ENCODE results near the gene TSPEAR. TPM values are rescaled to one million over a fixed set of nuclear protein-coding genes. Genes with fewer than 3 reads are reported as not detected.

TSPEAR gene
- total RNA-seq, 4 donors from 2014 or later: 0.21 to 1.3 (median 0.69) TPM

DNA sequence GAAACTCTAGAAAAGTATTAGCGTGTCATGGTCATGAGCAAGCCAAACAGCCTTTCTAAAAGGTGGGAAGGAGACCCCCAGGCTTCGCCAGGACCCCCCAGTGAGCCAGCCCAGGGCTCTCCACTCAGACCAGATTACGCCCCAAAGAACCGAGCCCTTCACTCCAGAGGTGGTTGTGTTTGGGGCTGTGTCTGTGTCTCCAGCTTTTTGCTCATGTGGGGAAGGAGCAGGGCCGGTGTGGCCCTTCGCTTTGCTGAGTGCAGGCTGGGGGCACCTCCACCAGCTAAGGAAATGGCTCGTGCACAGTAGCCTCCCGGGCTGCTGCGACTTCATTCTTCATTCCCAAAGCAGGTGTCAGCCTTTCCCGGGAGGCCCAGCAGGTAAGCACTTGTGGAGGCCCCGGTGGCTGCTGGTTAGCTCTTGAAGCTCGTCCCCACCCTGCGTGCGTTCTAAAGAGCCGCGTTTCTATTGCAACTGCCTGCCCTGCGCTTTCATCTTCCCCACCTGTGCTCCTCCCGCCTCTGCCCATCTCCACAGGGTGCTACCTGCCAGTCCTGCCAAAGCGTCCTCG lies 531 bp downstream of the TSPEAR start:
- no peaks in the 10 kb centered on the region for H3K9me3 ChIP-seq
- no peaks in the 10 kb centered on the region for H3K36me3 ChIP-seq
- peak; percentile 67 to 75 for DNase-seq
- peak overlapping the region in 1 of 3 donors; percentile 15 for H3K4me3 ChIP-seq (replicated peaks in 1 of 3)
- peaks cover 9% of the 10 kb centered on the region for H3K27me3 ChIP-seq
- no peak for TF ChIP-seq POLR2A (IDR thresholded peaks at IDR 0.05)
- TF ChIP-seq, protein P1, sequence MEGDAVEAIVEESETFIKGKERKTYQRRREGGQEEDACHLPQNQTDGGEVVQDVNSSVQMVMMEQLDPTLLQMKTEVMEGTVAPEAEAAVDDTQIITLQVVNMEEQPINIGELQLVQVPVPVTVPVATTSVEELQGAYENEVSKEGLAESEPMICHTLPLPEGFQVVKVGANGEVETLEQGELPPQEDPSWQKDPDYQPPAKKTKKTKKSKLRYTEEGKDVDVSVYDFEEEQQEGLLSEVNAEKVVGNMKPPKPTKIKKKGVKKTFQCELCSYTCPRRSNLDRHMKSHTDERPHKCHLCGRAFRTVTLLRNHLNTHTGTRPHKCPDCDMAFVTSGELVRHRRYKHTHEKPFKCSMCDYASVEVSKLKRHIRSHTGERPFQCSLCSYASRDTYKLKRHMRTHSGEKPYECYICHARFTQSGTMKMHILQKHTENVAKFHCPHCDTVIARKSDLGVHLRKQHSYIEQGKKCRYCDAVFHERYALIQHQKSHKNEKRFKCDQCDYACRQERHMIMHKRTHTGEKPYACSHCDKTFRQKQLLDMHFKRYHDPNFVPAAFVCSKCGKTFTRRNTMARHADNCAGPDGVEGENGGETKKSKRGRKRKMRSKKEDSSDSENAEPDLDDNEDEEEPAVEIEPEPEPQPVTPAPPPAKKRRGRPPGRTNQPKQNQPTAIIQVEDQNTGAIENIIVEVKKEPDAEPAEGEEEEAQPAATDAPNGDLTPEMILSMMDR (IDR thresholded peaks at IDR 0.05): no peak
- 7 to 25% methylated on average over 4 to 20 of the region's 20 CpGs for WGBS, 2 donors
- no peak overlapping the region for H3K27ac ChIP-seq
- intact Hi-C loops (cut with DNase I): no loop called here
- peaks cover 16 to 59% of the 10 kb centered on the region in 2 donors for H3K4me1 ChIP-seq

DNA sequence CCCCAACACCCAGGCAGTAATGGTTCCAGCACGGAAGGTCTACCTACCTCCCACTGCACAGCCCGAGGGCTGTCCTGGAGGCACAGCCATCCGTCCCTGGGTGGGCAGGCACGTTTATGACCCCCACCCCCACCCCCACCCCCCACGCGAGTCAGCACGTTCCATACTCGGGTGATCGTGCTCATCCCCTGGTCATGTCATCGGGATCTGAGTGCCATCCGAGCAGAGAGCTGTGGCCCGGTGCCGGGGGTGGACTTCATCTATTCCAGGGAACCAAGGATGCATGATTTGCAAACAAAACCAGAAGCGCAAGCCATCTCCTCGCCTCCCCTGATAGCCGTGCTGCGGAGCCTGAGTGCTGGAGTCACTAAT lies 1.1 kb downstream of the TSPEAR start:
- peaks cover 16 to 59% of the 10 kb centered on the region in 2 donors for H3K4me1 ChIP-seq
- intact Hi-C loops (cut with DNase I): no loop called here
- no peak overlapping the region for H3K27ac ChIP-seq
- no peak for DNase-seq
- no peaks in the 10 kb centered on the region for H3K36me3 ChIP-seq
- H3K27me3 ChIP-seq: peaks cover 9% of the 10 kb centered on the region
- no peak for TF ChIP-seq POLR2A (IDR thresholded peaks at IDR 0.05)
- TF ChIP-seq, protein P1 (IDR thresholded peaks at IDR 0.05): no peak
- 13 to 21% methylated on average over 7 to 15 of the region's 17 CpGs for WGBS, 2 donors
- H3K9me3 ChIP-seq: no peaks in the 10 kb centered on the region
- H3K4me3 ChIP-seq (replicated peaks in 1 of 3): no peak overlapping the region

DNA sequence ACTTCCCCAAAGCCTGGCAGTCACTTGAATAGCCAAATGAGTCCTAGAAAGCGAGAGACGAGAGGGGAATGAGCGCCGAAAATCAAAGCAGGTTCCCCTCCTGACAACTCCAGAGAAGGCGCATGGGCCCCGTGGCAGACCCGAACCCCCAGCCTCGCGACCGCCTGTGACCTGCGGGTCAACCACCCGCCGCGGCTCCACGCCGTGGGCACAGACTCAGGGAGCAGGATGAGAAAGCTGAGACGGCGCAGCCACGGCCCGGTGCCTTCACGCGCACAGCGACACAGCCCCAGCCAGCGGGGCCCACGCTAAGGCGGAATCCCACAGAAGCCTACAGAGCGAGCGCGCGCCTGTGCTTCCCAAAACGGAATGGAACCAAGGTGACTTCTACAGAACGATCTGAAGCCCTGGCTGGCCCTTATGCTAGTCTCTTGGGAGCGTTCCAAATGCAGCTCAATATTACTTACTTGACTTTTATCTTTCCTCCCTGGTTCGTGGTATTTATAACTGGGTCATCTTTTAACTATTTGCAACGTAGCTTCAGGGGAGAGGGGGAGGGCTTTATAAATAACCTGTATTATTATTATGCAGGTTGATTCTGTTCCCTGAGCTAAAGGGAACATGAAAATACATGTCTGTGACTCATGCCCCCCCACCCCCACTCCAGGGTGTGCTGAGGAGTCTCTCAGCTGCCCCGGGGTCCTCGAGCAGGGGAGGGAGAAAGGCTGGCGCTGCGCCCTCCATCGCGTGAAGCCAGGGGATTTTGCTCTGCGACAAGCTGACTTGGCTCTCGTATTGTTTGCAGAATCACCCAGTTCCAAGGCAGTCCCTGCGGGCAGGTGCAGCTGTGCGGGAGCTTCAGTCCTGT lies 1.7 kb downstream of the TSPEAR start:
- no peaks in the 10 kb centered on the region for H3K36me3 ChIP-seq
- DNase-seq: peak; percentile 20 to 26
- no peak for TF ChIP-seq POLR2A (IDR thresholded peaks at IDR 0.05)
- H3K27ac ChIP-seq: no peak overlapping the region
- H3K4me3 ChIP-seq (replicated peaks in 1 of 3): no peak overlapping the region
- H3K9me3 ChIP-seq: no peaks in the 10 kb centered on the region
- intact Hi-C loops (cut with DNase I): no loop called here
- WGBS, 2 donors: 10 to 13% methylated on average over 29 to 32 of the region's 45 CpGs
- peaks cover 16 to 59% of the 10 kb centered on the region in 2 donors for H3K4me1 ChIP-seq
- peaks cover 9% of the 10 kb centered on the region for H3K27me3 ChIP-seq

DNA sequence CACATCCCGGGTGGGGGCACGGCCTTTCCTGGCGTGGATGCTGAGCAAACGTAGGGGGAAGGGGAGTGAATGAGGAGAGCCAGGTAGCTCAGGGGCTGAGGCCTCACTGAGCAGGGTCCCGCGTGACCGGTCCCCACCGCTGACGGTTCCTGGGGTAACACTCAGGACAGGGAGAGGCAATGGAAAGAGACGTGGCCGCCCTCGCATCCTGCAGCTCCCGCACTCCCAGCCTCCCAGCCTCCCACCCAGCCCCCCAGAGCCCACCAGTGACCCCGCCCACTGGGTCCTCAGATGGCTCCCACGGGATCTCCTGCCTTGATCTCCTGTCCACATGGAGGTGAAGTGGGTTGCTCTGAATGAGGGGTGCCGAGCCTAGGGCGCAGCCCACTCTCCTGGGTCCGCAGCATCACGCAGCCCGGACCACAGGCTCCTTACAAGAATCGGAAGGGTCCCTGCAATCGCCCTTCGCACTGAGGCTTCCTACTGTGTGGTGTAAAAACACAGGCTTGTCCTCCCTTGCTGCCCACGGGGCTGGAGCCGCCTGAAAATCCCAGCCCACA lies 2.4 kb downstream of the TSPEAR start:
- Histone ChIP-seq H3K36me3 (no peaks in the 10 kb centered on the region), H3K9me3 (no peaks in the 10 kb centered on the region), H3K27me3 (peaks cover 9% of the 10 kb centered on the region), H3K4me1 (peaks cover 16 to 59% of the 10 kb centered on the region in 2 donors), H3K27ac (no peak overlapping the region), H3K4me3 (replicated peaks in 1 of 3) (no peak overlapping the region)
- intact Hi-C loops (cut with DNase I): no loop called here
- DNase-seq: no peak
- TF ChIP-seq POLR2A (IDR thresholded peaks at IDR 0.05): no peak
- TF ChIP-seq, protein P1 (IDR thresholded peaks at IDR 0.05): no peak
- 21 to 26% methylated on average over 13 to 20 of the region's 25 CpGs for WGBS, 2 donors

DNA sequence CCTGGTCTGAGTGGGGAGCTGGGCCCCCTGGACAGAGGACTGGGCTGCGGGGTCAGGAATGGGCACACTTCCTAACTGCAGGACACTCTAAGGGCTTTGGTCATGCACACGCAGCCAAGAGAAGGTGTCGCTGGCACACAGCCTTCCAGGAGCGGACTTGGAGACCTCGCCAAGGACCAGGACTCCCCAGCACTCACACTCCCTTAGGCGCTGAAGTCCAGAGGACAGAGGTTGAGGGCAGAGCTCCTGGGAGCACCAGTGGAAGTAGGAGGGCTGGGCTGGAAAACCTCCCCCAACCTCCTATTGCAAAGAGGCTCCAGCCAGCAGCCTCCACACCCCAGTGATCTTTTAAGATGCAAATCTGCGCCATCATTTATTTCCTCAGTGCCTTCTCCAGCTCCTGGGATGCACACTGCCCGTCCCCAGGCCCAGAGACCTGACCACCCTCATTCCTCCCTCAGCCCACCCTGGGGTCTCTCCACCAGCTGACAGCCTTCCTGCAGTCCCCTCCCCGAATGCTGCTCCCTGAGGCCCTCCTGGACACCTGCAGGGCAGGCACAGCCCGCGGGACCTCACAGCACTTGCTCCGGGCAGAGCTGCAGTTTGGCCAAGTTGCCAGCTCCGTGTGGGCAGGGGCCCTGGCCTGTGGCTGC lies 3.0 kb downstream of the TSPEAR start:
- H3K9me3 ChIP-seq: no peaks in the 10 kb centered on the region
- no peak overlapping the region for H3K27ac ChIP-seq
- H3K4me1 ChIP-seq: peaks cover 16 to 59% of the 10 kb centered on the region in 2 donors
- intact Hi-C loops (cut with DNase I): no loop called here
- WGBS, 2 donors: 0 to 16% methylated on average over 4 to 8 of the region's 13 CpGs
- no peak overlapping the region for H3K4me3 ChIP-seq (replicated peaks in 1 of 3)
- H3K36me3 ChIP-seq: no peaks in the 10 kb centered on the region
- no peak for TF ChIP-seq POLR2A (IDR thresholded peaks at IDR 0.05)
- TF ChIP-seq, protein P1 (IDR thresholded peaks at IDR 0.05): no peak
- DNase-seq: peak; percentile 62 to 73
- H3K27me3 ChIP-seq: peaks cover 9% of the 10 kb centered on the region

Measured in thyroid gland (tissue), 4 donors.